Smooth muscle cell (in vitro differentiated cells): ENCODE results near the gene DUS3L. TPM values are rescaled to one million over a fixed set of nuclear protein-coding genes. Genes with fewer than 3 reads are reported as not detected.

Experiments
- DNase-seq: peaks from one replicate; lab custom pipeline; 2025; ENCODE audit not compliant: unreplicated experiment; lab: John Stamatoyannopoulos, UW
- H2AFZ ChIP-seq: fragments of 200-600 bp; sonication (generic); 2 replicates; pipeline ENCODE4 v1.6.0; 2016; ENCODE audit warnings: antibody characterized with exemption, low read depth, mild to moderate bottlenecking
- H3F3A ChIP-seq: fragments of 200-600 bp; sonication (generic); 2 replicates; pipeline ENCODE4 v1.6.0; 2017; ENCODE audit warnings: antibody characterized with exemption, low read depth
- H3K27ac ChIP-seq: fragments of 200-600 bp; sonication (generic); 2 replicates; pipeline ENCODE4 v1.5.1; 2016; ENCODE audit warnings: low read depth, mild to moderate bottlenecking
- H3K27me3 ChIP-seq: fragments of 200-600 bp; sonication (generic); 2 replicates; pipeline ENCODE4 v1.6.1; 2016; ENCODE audit warnings: low read depth, mild to moderate bottlenecking
- H3K36me3 ChIP-seq: fragments of 200-600 bp; sonication (generic); 2 replicates; pipeline ENCODE4 v1.5.1; 2016; ENCODE audit warnings: low read depth
- H3K4me1 ChIP-seq: fragments of 200-600 bp; sonication (generic); 2 replicates; pipeline ENCODE4 v1.5.1; 2016; ENCODE audit warnings: low read depth
- H3K4me2 ChIP-seq: fragments of 200-600 bp; sonication (generic); 2 replicates; pipeline ENCODE4 v1.6.0; 2016; ENCODE audit warnings: mild to moderate bottlenecking
- H3K4me3 ChIP-seq: fragments of 200-600 bp; sonication (generic); 2 replicates; pipeline ENCODE4 v1.5.1; 2016; ENCODE audit warnings: mild to moderate bottlenecking
- H3K79me2 ChIP-seq: fragments of 200-600 bp; sonication (generic); 2 replicates; pipeline ENCODE4 v1.6.0; 2016; ENCODE audit warnings: low read depth, mild to moderate bottlenecking
- H3K9ac ChIP-seq: fragments of 200-600 bp; sonication (generic); 2 replicates; pipeline ENCODE4 v1.6.0; 2016; ENCODE audit warnings: low read depth
- H3K9me3 ChIP-seq: fragments of 200-600 bp; sonication (generic); replicated peaks from 2 replicates; pipeline ENCODE4 v1.5.1; 2016; ENCODE audit warnings: low read depth
- H4K20me1 ChIP-seq: fragments of 200-600 bp; sonication (generic); 2 replicates; pipeline ENCODE4 v1.6.0; 2016; ENCODE audit warnings: low read depth
- CTCF ChIP-seq: fragments of 200-600 bp; sonication (generic); IDR thresholded peaks from 2 replicates; pipeline ENCODE4 v1.5.1; 2017; ENCODE audit warnings: borderline replicate concordance, mild to moderate bottlenecking, antibody characterized with exemption; ENCODE audit not compliant: insufficient read depth, poor library complexity, severe bottlenecking
- WGBS: methylation state at CpG from one replicate; pipeline ENCODE4 v1.1.7; 2016; ENCODE audit warnings: low lambda C conversion rate; 5-methylcytosine and 5-hydroxymethylcytosine counted together
- polyA plus RNA-seq: library from polyadenylated mRNA; unstranded; fragments of >200 nt; fragmentation: Nextera tagmentation; extraction: Ambion mirVana; gene quantifications from 2 replicates; pipeline ENCODE4 v1.2.1, GENCODE V29; 2016
- total RNA-seq: library from RNA; depleted of rRNA; stranded (reverse); fragments of >200 nt; gene quantifications from 2 replicates; pipeline ENCODE4 v1.2.3, GENCODE V29; 2014

DUS3L gene
- total and polyA plus RNA-seq, 2 experiments from 2014 or later: 18.5 to 19.7 TPM

- Histone ChIP-seq H3K4me1 (no peaks in the 10 kb centered on the region), H3K9ac (no peak overlapping the region), H3K27me3 (no peaks in the 10 kb centered on the region), H3K36me3 (no peaks in the 10 kb centered on the region), H3K4me3 (no peak overlapping the region), H3K4me2 (no peak overlapping the region), H3F3A (no peaks in the 10 kb centered on the region), H3K27ac (no peak overlapping the region), H3K79me2 (no peaks in the 10 kb centered on the region), H4K20me1 (no peaks in the 10 kb centered on the region), H3K9me3 (no peaks in the 10 kb centered on the region), H2AFZ (no peak overlapping the region)
- WGBS: 91% methylated on average over 15 of the region's 15 CpGs
- no peak for DNase-seq
- TF ChIP-seq CTCF: no peak
These were observed 46.9 kb upstream of the DUS3L start for GRCh38 chr19:5837761-5838352.

GRCh38 chr19:5832527-5833216 is 41.7 kb upstream of the DUS3L start:
- 91% methylated on average over 6 of the region's 6 CpGs for WGBS
- no peaks in the 10 kb centered on the region for H3F3A ChIP-seq
- H3K27ac ChIP-seq: no peak overlapping the region
- H4K20me1 ChIP-seq: no peaks in the 10 kb centered on the region
- no peak for TF ChIP-seq CTCF
- no peaks in the 10 kb centered on the region for H3K4me1 ChIP-seq
- H3K4me2 ChIP-seq: no peak overlapping the region
- no peak overlapping the region for H3K4me3 ChIP-seq
- H3K27me3 ChIP-seq: no peaks in the 10 kb centered on the region
- H3K9me3 ChIP-seq: no peaks in the 10 kb centered on the region
- no peaks in the 10 kb centered on the region for H3K79me2 ChIP-seq
- no peak overlapping the region for H2AFZ ChIP-seq
- H3K36me3 ChIP-seq: no peaks in the 10 kb centered on the region
- no peak overlapping the region for H3K9ac ChIP-seq
- DNase-seq: no peak

GRCh38 chr19:5832061-5832460 is 41.1 kb upstream of the DUS3L start:
- Histone ChIP-seq H3K4me1 (no peaks in the 10 kb centered on the region), H3K4me2 (no peak overlapping the region), H3K79me2 (no peaks in the 10 kb centered on the region), H2AFZ (no peak overlapping the region), H3K27me3 (no peaks in the 10 kb centered on the region), H3K27ac (no peak overlapping the region), H4K20me1 (no peaks in the 10 kb centered on the region), H3K9me3 (no peaks in the 10 kb centered on the region), H3F3A (no peaks in the 10 kb centered on the region), H3K4me3 (no peak overlapping the region), H3K9ac (no peak overlapping the region), H3K36me3 (no peaks in the 10 kb centered on the region)
- WGBS: 92% methylated on average over 22 of the region's 22 CpGs
- no peak for DNase-seq
- TF ChIP-seq CTCF: no peak

GRCh38 chr19:5831159-5831558 is 40.2 kb upstream of the DUS3L start:
- H3K4me1 ChIP-seq: no peaks in the 10 kb centered on the region
- 94% methylated on average over 9 of the region's 9 CpGs for WGBS
- H3K36me3 ChIP-seq: no peaks in the 10 kb centered on the region

More at GRCh38 chr19:5831159-5831558, 40.2 kb upstream of the DUS3L start:
- Histone ChIP-seq H3K4me2 (no peak overlapping the region), H3K27ac (no peak overlapping the region), H3K9ac (no peak overlapping the region), H3K4me3 (no peak overlapping the region), H3K79me2 (no peaks in the 10 kb centered on the region), H3F3A (no peaks in the 10 kb centered on the region), H4K20me1 (no peaks in the 10 kb centered on the region), H2AFZ (no peak overlapping the region), H3K27me3 (no peaks in the 10 kb centered on the region), H3K9me3 (no peaks in the 10 kb centered on the region)
- TF ChIP-seq CTCF: no peak
- DNase-seq: no peak
